GM10266 (cell line): ENCODE data around the gene GOLGA1.

Experiments
- DNase-seq: peaks from one replicate; pipeline ENCODE4 v3.0.0; 2012; ENCODE audit errors: extremely low spot score
- TF ChIP-seq, protein P1 (sequence below): IDR thresholded peaks from 2 replicates; pipeline ENCODE4 v1.5.1; 2012; ENCODE audit warnings: mild to moderate bottlenecking, low read depth; ENCODE audit not compliant: control insufficient read depth, insufficient read depth; ENCODE audit errors: missing control alignments

Gene GOLGA1

GRCh38 chr9:124889006-124889405 lies 51.9 kb downstream of the GOLGA1 start:
- TF ChIP-seq, protein P1, sequence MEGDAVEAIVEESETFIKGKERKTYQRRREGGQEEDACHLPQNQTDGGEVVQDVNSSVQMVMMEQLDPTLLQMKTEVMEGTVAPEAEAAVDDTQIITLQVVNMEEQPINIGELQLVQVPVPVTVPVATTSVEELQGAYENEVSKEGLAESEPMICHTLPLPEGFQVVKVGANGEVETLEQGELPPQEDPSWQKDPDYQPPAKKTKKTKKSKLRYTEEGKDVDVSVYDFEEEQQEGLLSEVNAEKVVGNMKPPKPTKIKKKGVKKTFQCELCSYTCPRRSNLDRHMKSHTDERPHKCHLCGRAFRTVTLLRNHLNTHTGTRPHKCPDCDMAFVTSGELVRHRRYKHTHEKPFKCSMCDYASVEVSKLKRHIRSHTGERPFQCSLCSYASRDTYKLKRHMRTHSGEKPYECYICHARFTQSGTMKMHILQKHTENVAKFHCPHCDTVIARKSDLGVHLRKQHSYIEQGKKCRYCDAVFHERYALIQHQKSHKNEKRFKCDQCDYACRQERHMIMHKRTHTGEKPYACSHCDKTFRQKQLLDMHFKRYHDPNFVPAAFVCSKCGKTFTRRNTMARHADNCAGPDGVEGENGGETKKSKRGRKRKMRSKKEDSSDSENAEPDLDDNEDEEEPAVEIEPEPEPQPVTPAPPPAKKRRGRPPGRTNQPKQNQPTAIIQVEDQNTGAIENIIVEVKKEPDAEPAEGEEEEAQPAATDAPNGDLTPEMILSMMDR, result no peak
- DNase-seq, result no peak

DNA sequence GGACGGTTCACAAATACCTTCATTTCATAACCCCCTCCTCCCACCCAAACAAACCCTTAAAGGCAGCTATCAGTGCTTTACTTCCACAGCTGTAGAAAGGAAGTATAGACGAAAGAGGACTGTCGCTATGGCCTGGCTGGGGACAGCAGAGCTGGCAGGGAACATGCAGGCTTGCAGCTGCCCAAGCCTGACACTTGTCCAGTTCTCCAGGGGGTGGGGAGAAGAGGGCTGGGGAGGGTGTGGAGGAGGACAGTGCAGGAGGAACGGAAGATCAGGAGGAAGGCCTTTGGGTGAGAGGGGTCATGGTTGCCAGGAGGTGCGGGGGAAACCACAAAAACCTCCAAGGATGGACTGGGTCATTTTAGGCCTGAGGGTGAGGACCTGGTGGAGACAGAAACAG lies 53.1 kb downstream of the GOLGA1 start:
- TF ChIP-seq, protein P1, result no peak
- no peak for DNase-seq

DNA sequence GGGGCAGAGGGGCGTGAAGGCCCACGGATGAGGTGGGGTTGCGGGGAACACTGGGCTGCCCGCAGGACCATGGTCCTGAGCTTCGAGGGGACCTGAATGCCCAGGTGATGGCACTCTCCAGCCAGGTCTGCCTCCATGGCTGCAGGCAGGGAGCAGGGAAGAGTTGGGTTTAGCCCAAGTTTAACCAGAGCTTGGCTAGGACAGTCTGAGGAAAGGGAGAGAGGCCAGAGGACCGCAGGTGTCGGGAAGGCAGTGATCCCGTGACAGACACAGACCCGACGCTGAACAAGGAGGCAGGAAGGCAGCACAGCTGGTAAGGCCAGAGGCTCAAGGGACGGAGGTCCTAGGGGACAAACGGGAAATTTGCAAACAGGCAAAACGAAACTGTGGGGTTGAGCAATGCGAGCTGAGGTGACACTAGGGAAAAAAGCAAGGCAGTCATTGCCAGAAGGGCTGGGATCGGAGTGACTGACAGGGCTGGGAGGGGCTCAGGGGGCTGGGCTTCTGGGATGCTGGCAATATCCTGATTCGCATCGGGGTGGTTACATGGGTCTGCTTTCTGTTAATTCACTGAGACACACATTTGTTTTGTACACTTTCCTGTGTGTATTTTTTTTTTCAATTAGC lies 53.9 kb downstream of the GOLGA1 start:
- DNase-seq, result no peak
- TF ChIP-seq, protein P1, result no peak

GRCh38 chr9:124886461-124886860 lies 54.4 kb downstream of the GOLGA1 start:
- TF ChIP-seq, protein P1, result no peak
- no peak for DNase-seq

DNA sequence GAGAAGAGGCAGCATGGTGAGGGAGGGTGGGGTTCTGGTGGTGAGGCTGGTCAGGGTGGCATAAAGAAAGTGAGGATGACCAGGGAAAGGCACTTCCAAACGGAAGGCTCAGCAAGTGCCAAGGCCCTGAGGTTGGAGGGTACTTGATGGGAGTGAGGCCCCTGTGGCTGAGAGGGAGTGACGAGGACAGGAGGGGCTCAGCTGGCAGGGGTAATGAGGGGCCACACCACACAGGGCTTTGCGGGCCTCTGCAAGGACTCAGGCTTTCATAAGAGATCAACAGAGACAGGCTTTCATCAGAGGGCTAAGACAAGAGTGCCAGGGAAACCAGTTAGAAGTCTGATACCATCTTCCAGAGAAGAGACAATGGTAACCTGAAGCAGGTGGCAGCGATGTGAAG lies 55.3 kb downstream of the GOLGA1 start:
- TF ChIP-seq, protein P1, result no peak
- DNase-seq, result no peak

- DNase-seq, result no peak
- TF ChIP-seq, protein P1, result no peak
Measured at GRCh38 chr9:124884376-124884775, 56.5 kb downstream of the GOLGA1 start.

GRCh38 chr9:124882231-124882630 lies 58.7 kb downstream of the GOLGA1 start:
- TF ChIP-seq, protein P1, result no peak
- DNase-seq, result no peak
